BE2C (cell line): ENCODE data around the gene NTHL1.

Source experiments
- DNase-seq: peaks from one replicate; pipeline ENCODE4 v3.0.0-alpha.2; 2020
- H3K27me3 ChIP-seq: fragments of 250-450 bp; sonication (Bioruptor Pico); 2 replicates; pipeline ENCODE4 v1.5.1; 2020; ENCODE audit warnings: mild to moderate bottlenecking
- H3K36me3 ChIP-seq: fragments of 250-450 bp; sonication (Bioruptor Pico); 2 replicates; pipeline ENCODE4 v1.5.1; 2020; ENCODE audit warnings: mild to moderate bottlenecking
- H3K4me1 ChIP-seq: fragments of 250-450 bp; sonication (Bioruptor Pico); 2 replicates; pipeline ENCODE4 v1.5.1; 2020
- H3K4me3 ChIP-seq: 2 replicates; pipeline ENCODE4 v1.5.1; 2011; ENCODE audit warnings: low read depth, low read length
- H3K9me3 ChIP-seq: fragments of 250-450 bp; sonication (Bioruptor Pico); 2 replicates; pipeline ENCODE4 v1.5.1; 2020
- TF ChIP-seq, protein P1 (sequence below): IDR thresholded peaks from 2 replicates; pipeline ENCODE4 v1.5.1; 2012; ENCODE audit warnings: mild to moderate bottlenecking, low read depth, low read length

Gene NTHL1

DNA sequence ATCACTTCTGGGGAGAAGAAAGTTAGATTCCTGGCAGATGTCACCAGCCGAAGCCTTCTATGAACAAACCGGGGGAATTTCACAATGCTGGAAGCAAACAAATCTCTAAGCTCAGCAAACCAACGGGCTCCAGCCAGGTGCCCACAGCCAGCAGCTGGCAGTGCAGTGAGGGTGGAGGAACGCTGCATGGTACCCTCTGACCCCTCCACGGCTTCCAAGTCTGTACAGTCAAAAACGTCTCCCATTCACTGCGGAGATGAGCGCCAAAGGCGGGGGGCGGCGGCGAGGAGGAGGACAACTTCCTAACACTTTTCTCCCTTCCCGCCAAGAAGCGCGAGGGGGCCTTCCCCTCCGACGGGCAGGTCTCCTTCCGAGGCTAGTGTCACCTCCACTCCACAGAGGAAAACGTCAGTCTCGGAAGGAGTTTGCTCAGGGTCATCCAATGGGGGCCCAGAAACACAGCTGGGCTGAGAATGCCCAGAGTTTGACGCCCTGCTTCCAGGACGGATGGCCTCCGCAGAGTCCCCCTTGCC lies 38.9 kb downstream of the NTHL1 start:
- H3K27me3 ChIP-seq = no peaks in the 10 kb centered on the region
- H3K9me3 ChIP-seq = no peaks in the 10 kb centered on the region
- H3K4me3 ChIP-seq = peak overlapping the region; percentile 91
- no peak for DNase-seq
- peaks cover 18% of the 10 kb centered on the region for H3K36me3 ChIP-seq
- H3K4me1 ChIP-seq = peaks cover 29% of the 10 kb centered on the region
- TF ChIP-seq, protein P1, sequence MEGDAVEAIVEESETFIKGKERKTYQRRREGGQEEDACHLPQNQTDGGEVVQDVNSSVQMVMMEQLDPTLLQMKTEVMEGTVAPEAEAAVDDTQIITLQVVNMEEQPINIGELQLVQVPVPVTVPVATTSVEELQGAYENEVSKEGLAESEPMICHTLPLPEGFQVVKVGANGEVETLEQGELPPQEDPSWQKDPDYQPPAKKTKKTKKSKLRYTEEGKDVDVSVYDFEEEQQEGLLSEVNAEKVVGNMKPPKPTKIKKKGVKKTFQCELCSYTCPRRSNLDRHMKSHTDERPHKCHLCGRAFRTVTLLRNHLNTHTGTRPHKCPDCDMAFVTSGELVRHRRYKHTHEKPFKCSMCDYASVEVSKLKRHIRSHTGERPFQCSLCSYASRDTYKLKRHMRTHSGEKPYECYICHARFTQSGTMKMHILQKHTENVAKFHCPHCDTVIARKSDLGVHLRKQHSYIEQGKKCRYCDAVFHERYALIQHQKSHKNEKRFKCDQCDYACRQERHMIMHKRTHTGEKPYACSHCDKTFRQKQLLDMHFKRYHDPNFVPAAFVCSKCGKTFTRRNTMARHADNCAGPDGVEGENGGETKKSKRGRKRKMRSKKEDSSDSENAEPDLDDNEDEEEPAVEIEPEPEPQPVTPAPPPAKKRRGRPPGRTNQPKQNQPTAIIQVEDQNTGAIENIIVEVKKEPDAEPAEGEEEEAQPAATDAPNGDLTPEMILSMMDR = no peak

- no peak for DNase-seq
- Histone ChIP-seq H3K4me1 (peaks cover 29% of the 10 kb centered on the region), H3K4me3 (peak overlapping the region; percentile 91), H3K36me3 (peaks cover 24% of the 10 kb centered on the region), H3K27me3 (no peaks in the 10 kb centered on the region), H3K9me3 (no peaks in the 10 kb centered on the region)
- TF ChIP-seq, protein P1 = no peak
Measured at GRCh38 chr16:2008009-2008526, 39.6 kb downstream of the NTHL1 start.

GRCh38 chr16:2007081-2007836 lies 40.4 kb downstream of the NTHL1 start:
- DNase-seq = no peak
- Histone ChIP-seq H3K4me1 (peaks cover 29% of the 10 kb centered on the region), H3K27me3 (no peaks in the 10 kb centered on the region), H3K9me3 (no peaks in the 10 kb centered on the region), H3K36me3 (peaks cover 32% of the 10 kb centered on the region), H3K4me3 (peak overlapping the region; percentile 91)
- TF ChIP-seq, protein P1 = no peak

- Histone ChIP-seq H3K9me3 (no peaks in the 10 kb centered on the region), H3K27me3 (no peaks in the 10 kb centered on the region), H3K36me3 (peaks cover 42% of the 10 kb centered on the region), H3K4me1 (peaks cover 29% of the 10 kb centered on the region), H3K4me3 (no peak overlapping the region)
- TF ChIP-seq, protein P1 = no peak
- peak; percentile 13 for DNase-seq
Measured at GRCh38 chr16:2006317-2006716, 41.3 kb downstream of the NTHL1 start.

- Histone ChIP-seq H3K36me3 (peaks cover 49% of the 10 kb centered on the region), H3K4me3 (no peak overlapping the region; the same call in 1 of the 2 replicates), H3K27me3 (no peaks in the 10 kb centered on the region), H3K4me1 (peaks cover 29% of the 10 kb centered on the region), H3K9me3 (no peaks in the 10 kb centered on the region)
- peak; percentile 89 for DNase-seq
- TF ChIP-seq, protein P1 = peak; percentile 65
Measured at GRCh38 chr16:2005646-2006045, 42.0 kb downstream of the NTHL1 start.

- DNase-seq = peak; percentile 48
- Histone ChIP-seq H3K4me3 (no peak overlapping the region), H3K4me1 (peaks cover 29% of the 10 kb centered on the region), H3K36me3 (peaks cover 55% of the 10 kb centered on the region), H3K27me3 (no peaks in the 10 kb centered on the region), H3K9me3 (no peaks in the 10 kb centered on the region)
- TF ChIP-seq, protein P1 = no peak
Measured at GRCh38 chr16:2004795-2005517, 42.7 kb downstream of the NTHL1 start.
